ENCODE results near the gene RNF222. TPM values are rescaled to one million over a fixed set of nuclear protein-coding genes. Genes with fewer than 3 reads are reported as not detected.

Gene RNF222
- total and polyA plus RNA-seq, 4 donors, result not detected

DNA sequence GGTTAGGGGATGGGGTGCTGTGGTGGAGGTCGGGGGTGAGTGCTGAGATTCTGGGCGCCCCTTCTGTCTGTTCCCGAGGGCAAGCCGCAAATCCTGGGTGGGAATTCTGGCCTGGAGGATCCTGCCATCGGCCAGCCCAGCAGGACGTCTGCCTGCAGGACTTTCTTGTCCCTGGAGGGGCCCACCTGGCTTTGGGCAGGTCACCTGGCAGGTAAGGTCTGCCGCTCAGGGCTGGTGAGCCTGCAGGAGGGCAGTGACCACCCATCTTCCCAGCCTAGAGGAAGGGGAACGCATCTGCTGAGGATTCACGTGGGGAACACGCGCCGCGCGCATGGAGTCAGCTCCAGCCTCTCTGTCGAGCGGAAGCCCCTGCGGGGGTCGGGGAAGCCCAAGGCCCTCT is 5.4 kb downstream of the RNF222 start:
- peaks cover 0 to 9% (median 8%) of the 10 kb centered on the region in 3 donors for H3K27me3 ChIP-seq (ENCODE audit: control insufficient read depth in 3 of 3, insufficient read depth in 3 of 3, low read length in 2 of 3)
- 72 to 86% methylated on average over 17 to 18 of the region's 18 CpGs for WGBS, 2 donors
- H3K9me3 ChIP-seq (ENCODE audit: control insufficient read depth in 4 of 4, insufficient read depth in 3 of 4, low read length in 3 of 4), result peaks cover 0 to 4% (median 0%) of the 10 kb centered on the region in 4 donors
- no peak overlapping the region for H3K9ac ChIP-seq (ENCODE audit: insufficient read depth in 1 of 2, low read length in 2 of 2)
- no peak for DNase-seq
- no peak overlapping the region for H3K27ac ChIP-seq (ENCODE audit: low read depth in 1 of 2, low read length in 1 of 2)
- peaks cover 0 to 3% (median 0%) of the 10 kb centered on the region in 5 donors for H3K4me1 ChIP-seq (ENCODE audit: control insufficient read depth in 5 of 5, insufficient read depth in 5 of 5, low read length in 5 of 5)
- H3K36me3 ChIP-seq (ENCODE audit: control insufficient read depth in 4 of 4, insufficient read depth in 4 of 4, low read length in 4 of 4), result no peaks in the 10 kb centered on the region
- H3K4me3 ChIP-seq, result no peak overlapping the region
- no peak for ATAC-seq (ENCODE audit: insufficient read depth, low FRiP score)
- TF ChIP-seq, protein P1, sequence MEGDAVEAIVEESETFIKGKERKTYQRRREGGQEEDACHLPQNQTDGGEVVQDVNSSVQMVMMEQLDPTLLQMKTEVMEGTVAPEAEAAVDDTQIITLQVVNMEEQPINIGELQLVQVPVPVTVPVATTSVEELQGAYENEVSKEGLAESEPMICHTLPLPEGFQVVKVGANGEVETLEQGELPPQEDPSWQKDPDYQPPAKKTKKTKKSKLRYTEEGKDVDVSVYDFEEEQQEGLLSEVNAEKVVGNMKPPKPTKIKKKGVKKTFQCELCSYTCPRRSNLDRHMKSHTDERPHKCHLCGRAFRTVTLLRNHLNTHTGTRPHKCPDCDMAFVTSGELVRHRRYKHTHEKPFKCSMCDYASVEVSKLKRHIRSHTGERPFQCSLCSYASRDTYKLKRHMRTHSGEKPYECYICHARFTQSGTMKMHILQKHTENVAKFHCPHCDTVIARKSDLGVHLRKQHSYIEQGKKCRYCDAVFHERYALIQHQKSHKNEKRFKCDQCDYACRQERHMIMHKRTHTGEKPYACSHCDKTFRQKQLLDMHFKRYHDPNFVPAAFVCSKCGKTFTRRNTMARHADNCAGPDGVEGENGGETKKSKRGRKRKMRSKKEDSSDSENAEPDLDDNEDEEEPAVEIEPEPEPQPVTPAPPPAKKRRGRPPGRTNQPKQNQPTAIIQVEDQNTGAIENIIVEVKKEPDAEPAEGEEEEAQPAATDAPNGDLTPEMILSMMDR (IDR thresholded peaks at IDR 0.05; ENCODE audit: control extremely low read depth, extremely low read depth), result no peak

DNA sequence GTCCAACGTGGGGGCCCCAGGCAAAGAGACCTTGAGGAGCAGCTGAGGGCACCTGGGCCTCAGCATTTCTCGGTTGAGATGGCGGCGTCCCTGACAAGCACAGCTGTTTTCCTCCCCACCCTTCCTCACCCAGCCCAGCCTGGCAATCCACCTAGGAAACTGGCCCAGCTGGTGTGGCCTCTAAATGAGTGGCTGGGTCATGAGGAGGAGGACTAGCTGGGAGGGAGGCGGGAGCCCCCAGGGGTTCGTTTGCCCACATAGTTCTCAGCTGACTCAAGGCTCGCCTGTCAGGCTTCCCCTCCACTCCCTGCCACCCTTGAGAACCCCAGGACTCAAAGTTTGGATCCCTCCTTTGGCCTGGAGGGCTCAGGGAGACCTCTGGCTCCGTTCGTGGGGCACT is 5.9 kb downstream of the RNF222 start:
- ATAC-seq (ENCODE audit: insufficient read depth, low FRiP score), result no peak
- H3K4me1 ChIP-seq (ENCODE audit: control insufficient read depth in 5 of 5, insufficient read depth in 5 of 5, low read length in 5 of 5), result peaks cover 0 to 3% (median 0%) of the 10 kb centered on the region in 5 donors
- WGBS, 2 donors, result 48 to 55% methylated on average over 9 of the region's 9 CpGs
- peaks cover 0 to 4% (median 0%) of the 10 kb centered on the region in 4 donors for H3K9me3 ChIP-seq (ENCODE audit: control insufficient read depth in 4 of 4, insufficient read depth in 3 of 4, low read length in 3 of 4)
- H3K36me3 ChIP-seq (ENCODE audit: control insufficient read depth in 4 of 4, insufficient read depth in 4 of 4, low read length in 4 of 4), result no peaks in the 10 kb centered on the region
- no peak overlapping the region for H3K4me3 ChIP-seq
- no peak overlapping the region for H3K9ac ChIP-seq (ENCODE audit: insufficient read depth in 1 of 2, low read length in 2 of 2)
- TF ChIP-seq, protein P1 (IDR thresholded peaks at IDR 0.05; ENCODE audit: control extremely low read depth, extremely low read depth), result no peak
- no peak for DNase-seq
- no peak overlapping the region for H3K27ac ChIP-seq (ENCODE audit: low read depth in 1 of 2, low read length in 1 of 2)
- peaks cover 0 to 8% (median 8%) of the 10 kb centered on the region in 3 donors for H3K27me3 ChIP-seq (ENCODE audit: control insufficient read depth in 3 of 3, insufficient read depth in 3 of 3, low read length in 2 of 3)

DNA sequence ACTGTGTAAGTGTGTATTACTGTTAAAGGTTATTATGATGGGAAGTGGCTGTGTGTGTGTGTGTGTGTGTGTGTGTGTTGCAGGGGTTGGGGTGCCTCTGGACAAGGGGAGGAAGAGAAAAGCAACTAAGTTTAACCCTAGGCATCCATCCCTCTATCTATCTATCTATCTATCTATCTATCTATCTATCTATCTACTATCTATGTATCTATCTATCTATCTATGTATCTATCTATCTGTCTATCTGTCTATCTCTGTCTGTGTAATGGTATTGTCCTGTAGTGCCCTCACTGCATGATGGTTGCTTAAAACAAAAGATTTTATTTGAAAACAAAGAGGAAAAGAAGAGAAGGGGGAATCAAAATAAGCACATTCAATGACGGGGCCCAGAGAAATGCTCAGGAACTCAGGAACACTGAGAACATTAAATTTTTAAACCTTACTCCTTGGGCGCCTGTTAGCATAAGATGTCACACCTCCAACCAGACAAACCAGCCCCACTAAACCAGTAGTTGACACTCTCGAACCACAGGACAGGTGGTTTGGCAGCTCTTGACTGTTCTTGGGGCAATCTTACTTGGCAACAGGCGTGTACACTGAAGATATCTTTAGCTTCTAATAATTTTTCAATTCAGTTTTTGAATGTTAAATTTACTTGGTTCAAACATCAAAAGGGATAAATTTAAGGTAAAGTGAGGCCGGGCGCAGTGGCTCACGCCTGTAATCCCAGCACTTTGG is 9.5 kb downstream of the RNF222 start:
- WGBS, 2 donors, result 89 to 97% methylated on average over 7 of the region's 7 CpGs
- H3K4me1 ChIP-seq (ENCODE audit: control insufficient read depth in 5 of 5, insufficient read depth in 5 of 5, low read length in 5 of 5), result peaks cover 0 to 9% (median 0%) of the 10 kb centered on the region in 5 donors

More for the DNA sequence above, 9.5 kb downstream of the RNF222 start:
- ATAC-seq (ENCODE audit: insufficient read depth, low FRiP score) (no peak), DNase-seq (no peak)
- H3K27me3 ChIP-seq (ENCODE audit: control insufficient read depth in 3 of 3, insufficient read depth in 3 of 3, low read length in 2 of 3), result no peaks in the 10 kb centered on the region
- H3K27ac ChIP-seq (ENCODE audit: low read depth in 1 of 2, low read length in 1 of 2), result no peak overlapping the region
- H3K9me3 ChIP-seq (ENCODE audit: control insufficient read depth in 4 of 4, insufficient read depth in 3 of 4, low read length in 3 of 4), result no peaks in the 10 kb centered on the region
- H3K4me3 ChIP-seq, result no peak overlapping the region
- H3K9ac ChIP-seq (ENCODE audit: insufficient read depth in 1 of 2, low read length in 2 of 2), result no peak overlapping the region
- no peaks in the 10 kb centered on the region for H3K36me3 ChIP-seq (ENCODE audit: control insufficient read depth in 4 of 4, insufficient read depth in 4 of 4, low read length in 4 of 4)
- TF ChIP-seq, protein P1 (IDR thresholded peaks at IDR 0.05; ENCODE audit: control extremely low read depth, extremely low read depth), result no peak

Measured in lung (tissue), 12 donors.